Mucosa of rectum (tissue), 2 donors: ENCODE data around the gene MAP1S.

Source experiments
- H3K27ac ChIP-seq, 2 donors: one replicate each; pipeline ENCODE4 v1.7.0; 2013; ENCODE audit warnings: inconsistent platforms in 2 of 2, low read depth in 2 of 2, low read length in 2 of 2
- H3K27me3 ChIP-seq, 2 donors: one replicate each; pipeline ENCODE4 v1.7.0; 2013; ENCODE audit warnings: low read length in 2 of 2; ENCODE audit not compliant: control insufficient read depth in 2 of 2, insufficient read depth in 2 of 2
- H3K36me3 ChIP-seq, 2 donors: one replicate each; pipeline ENCODE4 v1.7.0; 2013; ENCODE audit warnings: low read length in 2 of 2; ENCODE audit not compliant: control insufficient read depth in 2 of 2, insufficient read depth in 2 of 2
- H3K4me1 ChIP-seq, 2 donors: one replicate each; pipeline ENCODE4 v1.7.0; 2013; ENCODE audit warnings: low read length in 2 of 2, mild to moderate bottlenecking in 1 of 2; ENCODE audit not compliant: control insufficient read depth in 2 of 2, insufficient read depth in 2 of 2
- H3K4me3 ChIP-seq, 2 donors: one replicate each; pipeline ENCODE4 v1.7.0; 2013; ENCODE audit warnings: low read length in 2 of 2
- H3K9ac ChIP-seq, 2 donors: one replicate each; pipeline ENCODE4 v1.7.0; 2013; ENCODE audit warnings: low read length in 2 of 2, low read depth in 1 of 2, mild to moderate bottlenecking in 1 of 2
- H3K9me3 ChIP-seq, 2 donors: one replicate each; pipeline ENCODE4 v1.7.0; 2013; ENCODE audit warnings: low read length in 2 of 2; ENCODE audit not compliant: control insufficient read depth in 2 of 2
- donor health status: healthy.
- donor health status: Normal muscosa, but diverticular disease.

MAP1S gene

GRCh38 chr19:17688853-17689595 lies 30.3 kb upstream of the MAP1S start:
- Histone ChIP-seq H3K27me3 (peaks cover 26 to 34% of the 10 kb centered on the region in 2 donors), H3K4me1 (peaks cover 0 to 2% of the 10 kb centered on the region in 2 donors), H3K36me3 (no peaks in the 10 kb centered on the region), H3K9me3 (no peaks in the 10 kb centered on the region), H3K9ac (no peak overlapping the region), H3K27ac (no peak overlapping the region), H3K4me3 (no peak overlapping the region)

- Histone ChIP-seq H3K4me3 (no peak overlapping the region), H3K27ac (no peak overlapping the region), H3K9ac (no peak overlapping the region), H3K9me3 (no peaks in the 10 kb centered on the region), H3K4me1 (no peaks in the 10 kb centered on the region), H3K36me3 (no peaks in the 10 kb centered on the region), H3K27me3 (peaks cover 8 to 9% of the 10 kb centered on the region in 2 donors)
Measured at GRCh38 chr19:17692566-17692965, 26.7 kb upstream of the MAP1S start.

- no peaks in the 10 kb centered on the region for H3K4me1 ChIP-seq
- H3K9ac ChIP-seq = no peak overlapping the region
- H3K36me3 ChIP-seq = no peaks in the 10 kb centered on the region
- H3K27ac ChIP-seq = no peak overlapping the region
- peaks cover 0 to 2% of the 10 kb centered on the region in 2 donors for H3K27me3 ChIP-seq
- no peaks in the 10 kb centered on the region for H3K9me3 ChIP-seq
- H3K4me3 ChIP-seq = no peak overlapping the region
Measured at GRCh38 chr19:17695198-17695597, 24.1 kb upstream of the MAP1S start.

GRCh38 chr19:17703824-17704463 lies 15.3 kb upstream of the MAP1S start:
- no peak overlapping the region for H3K27ac ChIP-seq
- no peaks in the 10 kb centered on the region for H3K36me3 ChIP-seq
- no peaks in the 10 kb centered on the region for H3K9me3 ChIP-seq
- H3K4me3 ChIP-seq = no peak overlapping the region
- H3K9ac ChIP-seq = no peak overlapping the region
- H3K4me1 ChIP-seq = no peaks in the 10 kb centered on the region
- peaks cover 0 to 2% of the 10 kb centered on the region in 2 donors for H3K27me3 ChIP-seq

GRCh38 chr19:17706750-17707181 lies 12.5 kb upstream of the MAP1S start:
- no peaks in the 10 kb centered on the region for H3K4me1 ChIP-seq
- H3K9ac ChIP-seq = no peak overlapping the region
- no peaks in the 10 kb centered on the region for H3K9me3 ChIP-seq
- H3K27ac ChIP-seq = no peak overlapping the region
- no peaks in the 10 kb centered on the region for H3K36me3 ChIP-seq
- no peak overlapping the region for H3K4me3 ChIP-seq
- H3K27me3 ChIP-seq = no peaks in the 10 kb centered on the region

GRCh38 chr19:17711851-17712250 lies 7.4 kb upstream of the MAP1S start:
- no peaks in the 10 kb centered on the region for H3K27me3 ChIP-seq
- no peaks in the 10 kb centered on the region for H3K36me3 ChIP-seq
- H3K9me3 ChIP-seq = no peaks in the 10 kb centered on the region
- H3K27ac ChIP-seq = no peak overlapping the region
- no peak overlapping the region for H3K9ac ChIP-seq
- H3K4me3 ChIP-seq = no peak overlapping the region
- no peaks in the 10 kb centered on the region for H3K4me1 ChIP-seq

GRCh38 chr19:17716309-17716929 lies 2.9 kb upstream of the MAP1S start:
- no peak overlapping the region for H3K27ac ChIP-seq

GRCh38 chr19:17718550-17718946 lies 732 bp upstream of the MAP1S start:
- Histone ChIP-seq H3K36me3 (no peaks in the 10 kb centered on the region), H3K9me3 (no peaks in the 10 kb centered on the region), H3K27me3 (no peaks in the 10 kb centered on the region), H3K9ac (no peak overlapping the region), H3K4me1 (peaks cover 24 to 28% of the 10 kb centered on the region in 2 donors), H3K27ac (no peak overlapping the region), H3K4me3 (peak overlapping the region; percentile 62 to 76)

More at GRCh38 chr19:17716309-17716929, 2.9 kb upstream of the MAP1S start:
- H3K36me3 ChIP-seq = no peaks in the 10 kb centered on the region
- H3K9me3 ChIP-seq = no peaks in the 10 kb centered on the region
- H3K4me3 ChIP-seq = no peak overlapping the region
- H3K27me3 ChIP-seq = no peaks in the 10 kb centered on the region
- H3K4me1 ChIP-seq = peaks cover 22 to 24% of the 10 kb centered on the region in 2 donors
- no peak overlapping the region for H3K9ac ChIP-seq

GRCh38 chr19:17719730-17720400 lies 585 bp downstream of the MAP1S start:
- no peaks in the 10 kb centered on the region for H3K27me3 ChIP-seq
- H3K27ac ChIP-seq = peak overlapping the region; percentile 23 to 27
- H3K9ac ChIP-seq = peak overlapping the region; percentile 54 to 69
- H3K4me1 ChIP-seq = peaks cover 24 to 28% of the 10 kb centered on the region in 2 donors
- H3K4me3 ChIP-seq = peak overlapping the region; percentile 57 to 76
- H3K36me3 ChIP-seq = peaks cover 10 to 12% of the 10 kb centered on the region in 2 donors
- no peaks in the 10 kb centered on the region for H3K9me3 ChIP-seq
